Urinary bladder (tissue), 4 donors: ENCODE data around the gene GNE. TPM values are rescaled to one million over a fixed set of nuclear protein-coding genes. Genes with fewer than 3 reads are reported as not detected.
A peak's percentile ranks its signal among the peaks of the same experiment; 100 is the strongest.
"Not testable (repeated sequence)": the region's sequence is repeated elsewhere in the genome, so short reads cannot be mapped to it uniquely, and the experiment has no call there.

Experiments used
- DNase-seq: peaks from one replicate; pipeline ENCODE4 v3.0.0-alpha.2; 2015; ENCODE audit errors: extremely low spot score
- H3K27ac ChIP-seq: one replicate; pipeline ENCODE4 v1.5.1; 2013; ENCODE audit warnings: low read depth, mild to moderate bottlenecking, moderate library complexity
- H3K36me3 ChIP-seq: one replicate; pipeline ENCODE4 v1.6.1; 2013; ENCODE audit warnings: mild to moderate bottlenecking, moderate library complexity; ENCODE audit not compliant: insufficient read depth
- H3K4me1 ChIP-seq: one replicate; pipeline ENCODE4 v1.6.1; 2013; ENCODE audit warnings: mild to moderate bottlenecking, moderate library complexity; ENCODE audit not compliant: insufficient read depth
- H3K4me3 ChIP-seq: one replicate; pipeline ENCODE4 v1.5.1; 2013; ENCODE audit warnings: low read depth, low read length
- WGBS: extraction: QIAGEN DNeasy Blood & Tissue Kit; methylation state at CpG from one replicate; pipeline ENCODE4 v1.1.7; 2013; 5-methylcytosine and 5-hydroxymethylcytosine counted together
- polyA plus RNA-seq: library from polyadenylated mRNA; stranded (reverse); fragments of 200-250 nt; gene quantifications from one replicate; pipeline ENCODE4 v1.2.3, GENCODE V29; 2013
- total RNA-seq: library from RNA; depleted of rRNA; stranded (reverse); fragments of >200 nt; gene quantifications from one replicate; pipeline ENCODE4 v1.2.3, GENCODE V29; 2014
- donor health status: healthy with polysubstance abuse.
- donor health status: healthy.

The GNE gene
- total and polyA plus RNA-seq, 2 donors, result 17.5 to 25.9 TPM

DNA sequence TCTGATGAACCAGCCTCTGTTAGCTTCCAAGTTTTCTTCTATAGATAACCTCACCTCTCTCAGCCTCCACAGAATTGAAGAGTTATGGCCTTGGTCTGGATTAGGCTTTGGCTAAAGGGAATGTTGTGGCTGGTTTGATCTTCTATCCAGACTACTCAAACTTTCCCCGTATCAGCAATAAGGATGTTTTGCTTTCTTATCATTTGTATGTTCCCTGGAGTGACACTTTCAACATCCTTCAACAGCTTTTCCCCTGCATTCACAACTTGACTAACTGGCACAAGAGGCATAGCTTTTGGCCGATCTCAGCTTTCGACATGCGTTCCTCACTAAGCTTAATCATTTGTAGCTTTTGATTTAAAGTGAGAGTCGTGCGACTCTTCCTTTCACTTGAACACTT is 28.1 kb upstream of the GNE start:
- Histone ChIP-seq H3K27ac (no peak overlapping the region), H3K4me3 (no peak overlapping the region), H3K4me1 (no peaks in the 10 kb centered on the region), H3K36me3 (no peaks in the 10 kb centered on the region)
- WGBS, result 64% methylated on average over 6 of the region's 6 CpGs
- DNase-seq, result no peak

DNA sequence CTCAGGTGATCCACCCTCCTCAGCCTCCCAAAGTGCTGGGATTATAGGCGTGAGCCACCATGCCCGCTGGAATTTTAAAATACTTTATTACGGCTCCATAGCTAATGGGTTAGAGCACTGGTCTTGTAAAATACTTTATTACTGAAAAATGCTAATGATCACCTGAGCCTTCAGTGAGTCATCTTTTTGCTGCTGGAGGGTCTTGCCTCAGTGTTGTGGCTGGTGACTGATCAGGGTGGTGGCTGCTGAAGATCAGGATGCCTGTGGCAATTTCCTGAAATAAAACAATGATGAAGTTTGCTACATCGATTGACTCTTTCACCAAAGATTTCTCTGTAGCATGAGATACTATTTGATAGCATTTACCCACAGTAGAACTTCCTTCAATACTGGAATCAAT is 26.0 kb upstream of the GNE start:
- WGBS, result 92% methylated on average over 4 of the region's 4 CpGs
- no peaks in the 10 kb centered on the region for H3K4me1 ChIP-seq
- no peak for DNase-seq

DNA sequence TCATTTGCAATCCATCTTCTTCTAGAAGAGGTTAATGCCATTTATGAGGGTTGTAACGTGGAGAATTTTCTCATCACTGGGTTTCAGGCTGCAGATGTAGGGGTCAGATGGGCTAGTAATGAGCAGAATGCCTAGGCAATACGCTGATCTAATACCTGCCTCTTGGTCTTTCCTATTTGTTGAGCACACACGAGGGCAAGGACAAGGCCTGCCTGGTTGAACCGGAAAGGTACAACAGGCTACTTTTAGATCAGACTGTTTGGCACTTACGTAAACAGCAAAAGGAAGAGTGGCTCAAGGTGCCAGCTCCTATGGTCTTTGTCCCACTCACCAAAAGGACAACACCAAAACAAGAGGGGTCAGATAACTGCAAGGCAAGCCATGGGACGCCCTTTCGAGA is 24.0 kb upstream of the GNE start:
- no peak for DNase-seq
- H3K36me3 ChIP-seq, result no peaks in the 10 kb centered on the region
- H3K27ac ChIP-seq, result no peak overlapping the region
- no peaks in the 10 kb centered on the region for H3K4me1 ChIP-seq
- WGBS, result 84% methylated on average over 7 of the region's 7 CpGs
- no peak overlapping the region for H3K4me3 ChIP-seq

More for the DNA sequence above, 26.0 kb upstream of the GNE start:
- no peak overlapping the region for H3K4me3 ChIP-seq
- no peak overlapping the region for H3K27ac ChIP-seq
- no peaks in the 10 kb centered on the region for H3K36me3 ChIP-seq

DNA sequence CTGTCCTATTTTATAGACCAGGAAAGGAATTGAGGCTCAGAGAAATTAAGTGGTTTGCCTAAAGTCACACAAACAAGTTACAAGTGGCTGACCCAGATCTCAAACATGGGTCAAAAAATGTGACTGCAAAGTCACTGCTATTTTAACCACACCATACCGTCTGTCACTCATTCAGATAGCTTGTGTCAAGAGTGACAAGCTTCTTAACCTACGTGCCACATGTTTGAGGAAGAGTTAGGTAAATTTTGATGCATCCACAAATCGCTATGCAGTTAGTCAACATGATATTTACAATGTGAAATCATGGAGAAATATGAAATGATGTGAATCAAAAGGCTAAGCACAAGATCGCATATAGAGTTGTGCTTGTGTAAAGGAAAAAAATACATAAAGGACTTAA is 22.7 kb upstream of the GNE start:
- Histone ChIP-seq H3K4me1 (no peaks in the 10 kb centered on the region), H3K27ac (no peak overlapping the region), H3K4me3 (no peak overlapping the region), H3K36me3 (no peaks in the 10 kb centered on the region)
- 88% methylated on average over 4 of the region's 4 CpGs for WGBS
- DNase-seq, result no peak

DNA sequence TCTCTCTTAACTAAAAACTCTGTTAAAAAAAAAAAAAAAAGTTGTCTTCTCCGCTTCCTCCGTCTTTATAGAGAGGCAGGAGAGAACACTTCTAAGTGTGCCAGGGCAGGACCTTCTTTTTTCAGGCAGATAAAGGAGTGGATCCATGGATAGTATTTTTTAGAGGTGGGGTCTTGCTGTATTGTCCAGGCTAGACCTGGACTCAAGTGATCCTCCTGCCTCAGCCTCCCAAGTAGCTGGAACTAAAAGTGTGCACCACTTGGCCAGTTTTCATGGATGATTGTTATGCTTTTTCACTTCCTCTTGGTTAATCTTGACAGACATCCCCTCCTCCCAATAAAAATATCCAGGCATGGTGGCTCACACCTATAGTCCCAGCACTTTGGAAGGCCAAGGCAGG is 20.0 kb upstream of the GNE start:
- 91% methylated on average over 2 of the region's 2 CpGs for WGBS
- no peaks in the 10 kb centered on the region for H3K36me3 ChIP-seq
- H3K4me3 ChIP-seq, result no peak overlapping the region
- no peaks in the 10 kb centered on the region for H3K4me1 ChIP-seq
- no peak for DNase-seq
- H3K27ac ChIP-seq, result no peak overlapping the region

DNA sequence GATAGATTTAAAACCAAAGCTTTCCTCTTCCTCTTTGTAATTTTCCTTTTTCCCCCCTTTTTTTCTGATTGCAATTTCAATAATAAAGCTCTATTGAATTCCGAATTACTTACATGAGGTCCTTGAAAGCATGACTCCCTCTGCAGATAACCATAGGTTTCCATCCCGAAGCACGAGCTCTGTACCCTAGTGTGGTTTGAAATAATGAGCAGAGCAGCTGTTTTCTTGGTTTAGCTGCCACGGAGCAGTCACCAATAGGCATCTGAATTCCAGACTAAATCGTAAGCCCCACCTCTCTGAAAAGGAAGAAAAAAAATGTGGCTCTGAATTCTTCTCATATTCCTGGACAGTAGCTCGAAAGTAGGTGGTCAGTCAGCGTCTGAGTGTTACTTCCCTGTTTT is 18.5 kb upstream of the GNE start:
- 8% methylated on average over 7 of the region's 7 CpGs for WGBS
- no peak overlapping the region for H3K27ac ChIP-seq
- no peak overlapping the region for H3K4me3 ChIP-seq
- H3K36me3 ChIP-seq, result no peaks in the 10 kb centered on the region
- H3K4me1 ChIP-seq, result no peaks in the 10 kb centered on the region
- peak; percentile 8 for DNase-seq

DNA sequence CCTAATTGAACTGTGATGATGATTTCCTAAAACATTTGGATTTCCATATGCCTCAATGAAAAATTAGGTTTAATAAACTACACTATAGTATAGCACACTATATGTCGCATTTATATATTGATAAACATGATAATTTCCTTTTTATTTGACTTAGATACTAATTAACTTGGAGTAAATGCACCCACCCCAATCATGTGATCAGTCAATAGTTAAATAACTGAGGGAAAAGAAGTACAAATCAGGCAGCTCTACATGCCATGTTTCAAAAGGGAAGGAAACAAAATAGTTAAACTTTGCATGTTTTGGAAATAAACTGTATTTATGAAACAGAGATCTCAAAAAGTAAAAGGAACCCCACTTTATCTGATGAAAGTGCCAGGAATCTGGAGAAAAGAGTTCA is 18.0 kb upstream of the GNE start:
- H3K4me3 ChIP-seq, result no peak overlapping the region
- WGBS, result 74% methylated on average over 1 of the region's 1 CpG
- DNase-seq, result no peak

DNA sequence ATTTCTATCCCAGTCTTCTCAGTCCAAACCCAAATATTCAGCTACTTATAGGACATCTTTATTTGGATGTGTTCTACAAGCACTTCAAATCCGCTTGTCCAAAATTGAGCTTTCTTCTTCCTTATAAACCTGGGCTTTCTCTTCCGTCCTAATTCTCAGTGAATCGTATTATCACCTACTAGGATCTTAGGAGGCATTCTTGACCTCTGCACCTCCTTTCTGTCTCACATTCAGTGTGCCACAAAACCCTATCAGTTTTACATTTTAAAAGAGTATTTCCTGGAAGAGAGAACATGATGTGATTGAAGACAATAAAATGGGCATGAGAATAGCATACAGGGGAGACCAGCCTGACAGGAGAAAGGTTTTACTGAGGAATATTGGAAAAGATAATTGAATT is 16.8 kb upstream of the GNE start:
- H3K36me3 ChIP-seq, result no peaks in the 10 kb centered on the region
- no peak overlapping the region for H3K27ac ChIP-seq
- H3K4me3 ChIP-seq, result no peak overlapping the region
- DNase-seq, result no peak
- H3K4me1 ChIP-seq, result no peaks in the 10 kb centered on the region
- 86% methylated on average over 3 of the region's 3 CpGs for WGBS

More for the DNA sequence above, 18.0 kb upstream of the GNE start:
- Histone ChIP-seq H3K36me3 (no peaks in the 10 kb centered on the region), H3K27ac (no peak overlapping the region), H3K4me1 (no peaks in the 10 kb centered on the region)

DNA sequence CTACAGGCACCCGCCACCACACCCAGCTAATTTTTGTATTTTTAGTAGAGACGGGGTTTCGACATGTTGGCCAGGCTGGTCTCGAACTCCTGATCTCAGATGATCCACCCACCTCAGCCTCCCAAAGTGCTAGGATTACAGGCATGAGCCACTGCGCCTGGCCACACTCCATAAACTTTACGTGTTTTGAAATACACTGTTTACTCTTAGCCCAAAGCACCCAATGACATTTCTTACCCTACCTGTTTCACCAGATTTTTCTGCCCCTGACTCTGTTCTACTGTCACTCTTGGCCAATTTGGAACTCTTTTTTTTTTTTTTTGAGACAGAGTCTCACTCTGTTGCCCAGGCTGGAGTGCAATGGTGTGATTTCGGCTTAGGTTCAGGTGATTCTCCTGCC is 15.1 kb upstream of the GNE start:
- H3K36me3 ChIP-seq, H3K27ac ChIP-seq: not testable (repeated sequence)

DNA sequence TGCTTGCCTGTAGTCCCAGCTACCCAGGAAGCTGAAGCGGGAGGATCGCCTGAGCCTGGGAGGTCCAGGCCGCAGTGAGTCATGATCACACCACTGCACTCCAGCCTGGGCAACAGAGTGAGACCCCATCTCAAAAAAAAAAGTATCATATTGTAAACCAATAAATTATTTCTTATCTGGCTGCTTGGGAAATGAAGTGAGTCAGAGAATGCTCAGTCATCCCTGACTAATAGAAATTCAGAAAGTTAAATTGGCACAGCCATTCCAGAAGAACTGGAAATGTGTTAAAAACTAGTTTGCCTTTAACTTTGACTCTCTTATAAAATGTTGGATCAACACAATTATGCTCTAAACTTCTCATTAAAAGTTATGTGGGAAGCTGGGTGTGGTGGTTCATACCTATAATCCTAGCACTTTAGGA is 9.8 kb upstream of the GNE start:
- 60% methylated on average over 3 of the region's 3 CpGs for WGBS
- H3K4me3 ChIP-seq, result no peak overlapping the region
- no peaks in the 10 kb centered on the region for H3K4me1 ChIP-seq
- no peaks in the 10 kb centered on the region for H3K36me3 ChIP-seq
- no peak overlapping the region for H3K27ac ChIP-seq
- no peak for DNase-seq

More for the DNA sequence above, 15.1 kb upstream of the GNE start:
- DNase-seq, H3K4me3 ChIP-seq, H3K4me1 ChIP-seq: not testable (repeated sequence)
- WGBS, result 91% methylated on average over 7 of the region's 7 CpGs

DNA sequence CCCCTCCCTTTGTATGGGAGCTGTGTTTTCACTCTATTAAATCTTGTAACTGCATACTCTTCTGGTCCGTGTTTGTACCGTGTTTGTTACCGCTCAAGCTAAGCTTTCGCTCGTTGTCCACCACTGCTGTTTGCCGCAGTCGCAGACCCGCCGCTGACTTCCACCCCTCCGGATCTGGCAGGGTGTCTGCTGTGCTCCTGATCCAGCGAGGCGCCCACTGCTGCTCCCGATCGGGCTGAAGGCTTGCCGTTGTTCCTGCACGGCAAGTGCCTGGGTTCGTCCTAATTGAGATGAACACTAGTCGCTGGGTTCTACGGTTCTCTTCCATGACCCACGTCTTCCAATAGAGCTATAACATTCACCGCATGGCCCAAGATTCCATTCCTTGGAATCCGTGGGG is 6.6 kb upstream of the GNE start:
- WGBS, result 95% methylated on average over 22 of the region's 22 CpGs
- no peaks in the 10 kb centered on the region for H3K36me3 ChIP-seq
- H3K27ac ChIP-seq, result no peak overlapping the region
- DNase-seq, result no peak
- H3K4me3 ChIP-seq, result no peak overlapping the region
- no peaks in the 10 kb centered on the region for H3K4me1 ChIP-seq

DNA sequence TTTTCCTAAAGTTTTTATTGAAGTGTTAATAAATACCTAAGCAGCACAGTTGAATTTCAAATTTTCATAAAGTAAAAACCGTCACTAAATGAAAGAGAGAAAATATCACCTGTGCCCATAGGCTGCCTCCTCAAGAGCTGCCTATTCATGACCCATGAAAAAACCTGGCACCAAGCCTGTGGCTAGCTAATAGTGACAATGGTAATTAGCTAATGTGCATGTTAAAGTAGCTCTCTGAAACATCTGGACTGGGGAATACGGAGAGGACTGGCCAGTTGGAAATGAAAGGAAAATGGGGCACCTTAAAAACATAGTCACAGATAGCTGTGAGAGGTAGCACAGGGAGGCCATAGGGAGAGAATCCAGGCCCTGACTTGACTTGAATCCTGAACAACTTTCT is 5.4 kb upstream of the GNE start:
- no peak for DNase-seq
- 83% methylated on average over 2 of the region's 2 CpGs for WGBS

DNA sequence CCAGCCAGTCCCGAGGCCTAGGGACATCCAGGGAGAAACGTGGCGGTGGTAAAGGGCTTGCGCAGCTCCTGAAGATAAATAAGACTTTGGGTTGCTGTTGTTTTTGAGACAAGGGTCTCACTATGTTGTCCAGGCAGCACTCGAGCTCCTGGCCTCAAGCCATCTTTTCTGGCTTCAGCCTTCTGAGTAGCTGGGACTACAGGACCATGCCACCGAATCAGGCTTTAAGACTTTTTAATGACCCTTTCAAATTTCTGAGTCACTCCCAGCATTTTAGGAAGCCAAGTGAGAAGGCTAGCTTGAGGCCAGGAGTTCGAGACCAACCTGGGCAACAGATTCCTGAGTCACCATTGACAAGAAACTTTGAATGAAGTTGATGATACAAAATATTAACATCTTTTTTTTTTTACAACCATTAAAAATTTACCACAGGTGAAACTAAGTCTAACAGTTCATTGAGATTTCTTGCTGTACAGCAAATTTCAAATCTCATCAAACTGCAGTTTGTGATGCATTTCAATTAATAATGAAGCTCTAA is 817 bp upstream of the GNE start:
- DNase-seq, result no peak
- peak overlapping the region; percentile 91 for H3K27ac ChIP-seq
- no peaks in the 10 kb centered on the region for H3K4me1 ChIP-seq
- H3K4me3 ChIP-seq, result peak overlapping the region; percentile 82
- WGBS, result 38% methylated on average over 7 of the region's 7 CpGs
- no peaks in the 10 kb centered on the region for H3K36me3 ChIP-seq

More for the DNA sequence above, 5.4 kb upstream of the GNE start:
- no peak overlapping the region for H3K4me3 ChIP-seq
- H3K36me3 ChIP-seq, result no peaks in the 10 kb centered on the region
- no peak overlapping the region for H3K27ac ChIP-seq
- H3K4me1 ChIP-seq, result no peaks in the 10 kb centered on the region

DNA sequence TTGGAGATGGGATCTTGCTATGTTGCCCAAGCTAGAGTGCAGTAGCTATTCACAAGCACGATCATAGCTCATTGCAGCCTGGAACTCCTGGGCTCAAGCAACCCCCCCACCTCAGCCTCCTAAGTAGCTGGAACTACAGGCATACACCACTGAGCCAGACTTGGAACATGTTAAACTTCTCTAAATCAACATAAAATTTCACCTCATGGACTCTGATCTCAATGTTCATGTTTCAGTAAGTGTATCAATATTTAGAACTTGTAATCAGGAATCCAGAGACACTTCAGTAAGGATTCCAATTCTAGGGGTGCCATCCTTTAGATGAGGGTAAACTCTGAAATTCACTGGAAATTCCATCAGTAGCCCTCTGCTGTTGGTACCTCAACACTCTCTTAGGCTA is 6.8 kb downstream of the GNE start:
- H3K4me1 ChIP-seq, result no peaks in the 10 kb centered on the region
- 48% methylated on average over 1 of the region's 1 CpG for whole genome bisulfite sequencing
- no peak overlapping the region for H3K27ac ChIP-seq
- H3K36me3 ChIP-seq, result peaks cover 2% of the 10 kb centered on the region
- DNase-seq, result no peak
- H3K4me3 ChIP-seq, result no peak overlapping the region

DNA sequence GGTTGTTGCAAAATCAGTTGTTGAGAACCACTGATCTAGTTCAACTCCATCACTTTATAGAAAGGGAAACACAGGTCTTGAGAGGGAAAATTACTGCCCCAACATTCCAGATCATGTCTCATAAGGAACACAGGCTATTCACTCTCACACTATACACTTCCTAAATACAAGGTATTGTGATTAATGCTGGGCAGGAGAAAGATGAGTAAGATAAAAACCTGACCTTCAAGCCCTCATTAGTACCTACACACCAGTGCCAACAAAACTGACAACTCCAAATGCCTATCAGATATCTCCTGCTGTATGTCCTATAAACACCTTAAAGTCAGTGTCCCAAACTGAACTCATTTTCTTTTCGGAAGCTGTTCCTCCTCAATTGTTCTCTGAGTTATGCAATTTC is 8.2 kb downstream of the GNE start:
- 76% methylated on average over 1 of the region's 1 CpG for WGBS
- Histone ChIP-seq H3K36me3 (peaks cover 8% of the 10 kb centered on the region), H3K4me1 (no peaks in the 10 kb centered on the region), H3K4me3 (no peak overlapping the region), H3K27ac (no peak overlapping the region)
- DNase-seq, result no peak
